Dermis microvascular lymphatic vessel endothelial cell (primary cell): Measurements from ENCODE around the gene TRERF1. TPM values are rescaled to one million over a fixed set of nuclear protein-coding genes. Genes with fewer than 3 reads are reported as not detected.
"Not testable (repeated sequence)": the region's sequence is repeated elsewhere in the genome, so short reads cannot be mapped to it uniquely, and the experiment has no call there.

ENCODE experiments used
- DNase-seq, 2 donors: peaks; one replicate each; pipeline versions ENCODE4 v3.0.0 to v3.0.0-alpha.2; 2010; ENCODE audit warnings: low read depth in 2 of 2
- total RNA-seq: library from RNA; depleted of rRNA; stranded (reverse); fragments of >200 nt; gene quantifications from 2 replicates; pipeline ENCODE4 v1.2.1, GENCODE V29; 2014

The TRERF1 gene
- total RNA-seq, 1 donor from 2014 or later = not detected

GRCh38 chr6:42225419-42225818 is 226.3 kb downstream of the TRERF1 start:
- DNase-seq = no peak

DNA sequence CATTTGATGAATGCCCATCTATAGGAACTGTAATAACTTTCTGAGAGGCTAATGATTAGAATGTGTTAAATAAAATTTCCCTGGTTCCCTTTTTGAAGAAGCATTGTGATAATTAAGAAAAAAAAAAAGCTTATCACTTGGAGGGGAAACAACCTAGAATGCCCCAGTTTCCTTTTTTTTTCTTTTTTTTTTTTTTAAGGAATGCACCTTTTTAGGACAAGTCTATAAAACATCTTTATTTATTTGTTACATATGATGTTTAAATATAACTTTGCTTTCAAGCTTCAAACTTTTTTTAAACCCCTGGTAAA is 226.7 kb downstream of the TRERF1 start:
- DNase-seq = no peak

DNA sequence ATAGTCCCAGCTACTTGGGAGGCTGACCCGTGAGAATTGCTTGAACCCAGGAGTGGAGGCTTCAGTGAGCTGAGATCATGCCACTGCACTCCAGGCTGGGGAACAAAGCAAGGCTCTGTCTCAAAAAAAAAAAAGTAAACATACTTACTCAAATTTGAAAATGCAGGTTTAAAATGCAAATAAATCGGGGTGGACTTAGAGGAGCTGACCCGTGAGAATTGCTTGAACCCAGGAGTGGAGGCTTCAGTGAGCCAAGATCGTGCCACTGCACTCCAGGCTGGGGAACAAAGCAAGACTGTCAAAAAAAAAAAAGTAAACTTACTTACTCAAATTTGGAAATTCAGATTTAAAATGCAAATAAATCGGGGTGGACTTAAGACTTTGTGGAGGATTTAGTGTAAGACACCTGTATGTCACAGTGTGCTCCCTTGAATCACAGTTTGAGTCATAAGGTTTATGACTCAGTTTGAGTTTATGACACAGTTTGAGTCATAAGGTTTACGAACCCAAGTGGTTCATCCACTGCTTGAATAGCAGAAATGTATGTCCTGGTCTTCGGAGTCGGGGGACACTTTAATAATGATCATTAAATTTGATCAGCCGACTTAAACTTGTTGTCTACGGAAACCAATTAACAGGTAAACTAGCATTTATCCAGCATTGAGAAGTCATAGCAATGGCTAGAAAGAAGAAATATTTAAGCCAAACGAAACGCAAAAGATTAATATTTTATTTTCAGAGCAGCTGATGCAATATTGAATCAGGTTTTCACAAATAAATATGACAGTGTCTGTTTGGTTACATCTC is 227.3 kb downstream of the TRERF1 start:
- peak in 1 of 2 donors; percentile 57 for DNase-seq

GRCh38 chr6:42222448-42222847 is 229.3 kb downstream of the TRERF1 start:
- DNase-seq = no peak

GRCh38 chr6:42221546-42221945 is 230.2 kb downstream of the TRERF1 start:
- DNase-seq = no peak

GRCh38 chr6:42220807-42221206 is 230.9 kb downstream of the TRERF1 start:
- DNase-seq = no peak

DNA sequence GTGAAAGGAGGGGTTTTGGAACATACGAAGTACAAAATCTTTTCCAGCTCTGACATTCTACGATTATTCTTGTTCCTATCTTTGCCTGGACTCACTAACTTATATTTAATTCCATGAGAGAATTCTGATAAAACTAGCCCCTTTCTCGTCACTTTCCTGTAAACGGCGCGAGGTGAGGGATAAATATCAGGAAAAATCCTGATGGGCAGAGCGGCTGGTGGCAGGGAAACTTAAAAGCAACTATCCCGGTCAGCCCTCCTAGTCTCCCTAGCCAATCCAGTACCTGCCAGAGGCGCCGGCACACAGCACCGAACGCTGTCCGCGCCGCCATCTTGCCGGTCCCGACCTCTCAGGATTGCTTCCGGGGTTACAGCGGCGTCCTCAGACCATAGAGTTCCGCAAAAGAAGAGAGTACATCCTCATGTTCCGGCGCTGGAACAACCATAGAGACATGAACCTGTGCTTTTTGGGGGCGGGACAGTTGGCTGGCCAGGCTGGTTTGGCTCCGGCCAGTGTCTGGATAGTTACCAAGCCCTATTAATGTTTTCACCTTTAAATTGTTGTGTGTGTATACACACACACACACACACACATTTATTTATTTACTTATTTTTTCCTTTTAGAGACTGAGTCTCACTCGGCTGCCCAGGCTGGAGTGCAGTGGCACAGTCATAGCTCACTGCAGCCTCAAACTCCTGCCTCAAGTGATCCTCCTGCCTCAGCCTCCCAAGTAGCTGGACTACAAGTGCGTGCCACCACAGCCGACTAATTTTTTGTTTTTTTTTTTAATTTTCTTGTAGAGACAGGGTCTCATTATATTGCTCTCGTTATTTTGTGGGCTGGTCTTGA is 234.0 kb downstream of the TRERF1 start, which contains the start of gene MRPS10:
TSS of gene MRPS10 (minus strand) at position 343 of the 849 bp plus-strand sequence. CDS start at position 331, 12 bp downstream.
- peak; percentile 92 to 96 for DNase-seq

GRCh38 chr6:42217157-42217518 is 234.6 kb downstream of the TRERF1 start:
- DNase-seq = no peak

DNA sequence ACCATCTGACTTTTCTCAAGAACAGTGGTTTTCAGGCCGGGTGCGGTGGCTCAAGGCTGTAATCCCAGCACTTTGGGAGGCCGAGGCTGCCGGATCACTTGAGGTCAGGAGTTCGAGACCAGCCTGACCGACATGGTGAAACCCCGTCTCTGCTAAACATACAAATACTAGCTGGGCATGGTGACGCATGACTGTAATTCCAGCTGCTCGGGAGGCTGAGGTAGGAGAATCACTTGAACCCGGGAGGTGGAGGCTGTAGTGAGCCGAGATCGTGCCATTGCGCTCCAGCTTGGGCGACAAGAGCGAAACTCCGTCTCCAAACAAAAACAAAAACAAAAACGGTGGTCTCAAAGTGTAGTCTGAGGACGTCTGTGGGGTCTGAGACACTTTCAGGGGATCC is 235.2 kb downstream of the TRERF1 start:
- not testable (repeated sequence) for DNase-seq

DNA sequence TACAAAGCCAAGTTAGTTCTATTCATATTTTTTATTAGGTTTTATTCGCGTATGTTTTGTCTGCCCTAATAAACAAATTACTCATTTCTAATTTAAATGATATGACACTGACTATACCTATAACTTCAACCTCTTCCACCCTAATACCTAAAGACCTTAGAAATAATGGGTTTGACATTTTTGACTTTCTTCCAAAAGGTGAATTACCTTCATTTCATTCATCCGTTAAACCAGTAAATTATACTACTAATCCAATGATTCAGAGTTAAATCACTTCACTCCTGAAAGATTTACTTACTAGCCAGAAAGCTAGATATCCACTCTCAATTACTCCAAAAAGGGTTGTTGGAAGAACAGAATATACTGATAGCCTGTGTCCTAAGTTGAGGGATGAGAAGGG is 239.3 kb downstream of the TRERF1 start:
- no peak for DNase-seq

GRCh38 chr6:42211726-42212125 is 240.0 kb downstream of the TRERF1 start:
- no peak for DNase-seq

GRCh38 chr6:42210551-42210950 is 241.2 kb downstream of the TRERF1 start:
- DNase-seq = peak; percentile 95 to 96

DNA sequence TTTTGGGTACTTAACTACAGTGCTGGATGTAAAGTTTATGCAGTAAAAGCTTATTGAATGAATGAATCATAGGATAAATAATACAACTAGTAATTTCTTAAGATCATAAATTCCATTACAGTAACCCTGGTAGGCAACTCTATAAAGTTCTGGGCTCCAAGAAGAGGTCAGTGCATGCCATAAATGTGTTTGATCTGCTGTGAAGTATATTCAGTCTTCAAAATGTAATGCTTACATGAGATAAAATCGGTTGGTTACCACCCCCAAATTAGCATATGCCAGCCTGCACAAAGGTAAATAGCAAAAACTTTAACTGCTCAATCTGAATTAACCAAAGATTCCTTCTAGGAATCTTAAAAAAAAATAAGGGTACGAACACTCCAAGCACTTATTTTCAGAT is 244.2 kb downstream of the TRERF1 start:
- not testable (repeated sequence) for DNase-seq

GRCh38 chr6:42204768-42205282 is 246.9 kb downstream of the TRERF1 start:
- no peak for DNase-seq

DNA sequence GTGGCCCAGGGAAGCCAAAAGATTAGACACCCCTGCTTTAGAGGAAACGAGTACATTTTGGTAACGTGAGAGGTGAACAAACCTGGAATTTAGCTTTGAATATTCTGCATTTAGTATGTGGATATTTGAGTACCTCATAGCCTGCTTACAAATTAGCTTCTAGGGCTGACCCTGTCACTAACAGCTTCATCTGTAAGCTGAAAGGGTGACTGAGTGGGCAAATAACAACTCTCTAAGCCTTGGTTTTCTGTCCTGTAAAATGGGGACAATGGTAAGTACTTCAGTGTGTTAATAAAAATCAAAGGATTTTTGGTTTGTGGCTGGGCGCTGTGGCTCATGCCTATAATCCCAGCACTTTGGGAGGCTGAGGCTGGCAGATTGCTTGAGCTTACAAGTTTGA is 248.5 kb downstream of the TRERF1 start:
- no peak for DNase-seq

DNA sequence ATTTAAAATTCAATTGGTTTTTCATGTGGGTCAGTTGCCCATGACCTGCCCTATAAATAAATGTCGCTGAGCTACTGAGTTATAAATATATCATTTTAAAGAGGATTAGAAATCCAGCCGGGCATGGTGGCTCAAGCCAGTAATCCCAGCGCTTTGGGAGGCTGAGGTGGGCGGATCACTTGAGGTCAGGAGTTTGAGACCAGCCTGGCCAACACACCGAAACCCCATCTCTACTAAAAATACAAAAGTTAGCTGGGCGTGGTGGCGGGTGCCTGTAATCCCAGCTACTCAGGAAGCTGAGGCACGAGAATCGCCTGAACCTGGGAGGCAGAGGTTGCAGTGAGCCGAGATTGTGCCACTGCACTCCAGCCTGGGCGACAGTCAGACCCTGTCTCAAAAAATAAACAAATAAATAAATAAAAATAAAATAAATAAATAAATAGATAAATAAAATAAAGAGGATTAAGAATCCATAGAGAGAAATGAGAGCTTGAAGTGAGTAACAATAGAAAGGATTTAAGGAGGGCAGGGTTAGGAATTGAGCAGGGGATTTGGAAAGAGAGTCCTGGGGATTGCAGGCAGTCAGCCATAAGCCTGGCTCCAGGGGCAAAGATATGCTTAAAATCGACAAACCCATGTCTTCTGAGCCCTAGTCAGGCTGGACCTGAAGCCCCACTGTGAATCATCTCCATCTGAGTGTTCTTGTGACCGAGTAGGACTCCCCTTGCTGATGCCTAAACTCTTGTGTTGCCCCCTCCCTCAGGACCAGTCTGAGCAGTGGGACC is 249.4 kb downstream of the TRERF1 start:
- not testable (repeated sequence) for DNase-seq

DNA sequence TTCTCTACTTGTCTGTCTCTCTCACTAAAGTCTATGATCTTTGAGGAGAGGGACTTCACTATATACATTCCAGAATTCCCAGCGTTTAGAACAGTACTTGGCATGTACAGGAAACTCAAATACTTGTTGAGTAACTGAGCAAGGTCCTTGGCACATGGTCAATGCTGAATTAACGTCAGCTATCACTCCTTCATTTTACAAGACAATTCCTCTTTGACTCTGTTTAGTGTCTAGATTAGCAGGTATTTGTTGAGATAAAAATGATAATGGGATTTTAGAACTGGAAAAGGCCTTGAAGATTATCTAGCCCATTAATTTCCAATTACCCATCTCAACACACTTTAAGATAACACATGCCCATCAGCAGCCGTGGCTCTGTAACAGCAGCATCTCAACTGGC is 250.3 kb downstream of the TRERF1 start:
- no peak for DNase-seq

DNA sequence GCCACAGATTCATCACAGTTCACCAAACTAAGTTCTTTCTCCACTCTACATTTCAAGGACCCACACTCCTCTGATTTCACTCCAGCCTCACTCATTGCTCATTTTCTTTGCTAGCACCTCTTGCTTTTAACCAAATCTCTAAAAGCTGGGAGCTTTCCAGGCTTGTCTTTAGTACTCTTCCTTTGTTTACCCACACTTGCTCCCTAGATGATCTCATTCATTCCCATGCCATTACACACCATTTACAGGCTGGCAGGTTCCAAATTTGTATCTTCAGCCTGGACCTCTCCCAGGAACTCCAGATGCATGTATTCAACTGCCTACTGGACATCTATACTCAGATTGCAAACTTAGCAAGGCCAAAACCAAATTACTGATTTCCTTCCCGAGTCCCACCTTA is 251.7 kb downstream of the TRERF1 start:
- peak in 1 of 2 donors; percentile 64 for DNase-seq

GRCh38 chr6:42199106-42199981 is 252.4 kb downstream of the TRERF1 start:
- peak in 1 of 2 donors; percentile 22 for DNase-seq

DNA sequence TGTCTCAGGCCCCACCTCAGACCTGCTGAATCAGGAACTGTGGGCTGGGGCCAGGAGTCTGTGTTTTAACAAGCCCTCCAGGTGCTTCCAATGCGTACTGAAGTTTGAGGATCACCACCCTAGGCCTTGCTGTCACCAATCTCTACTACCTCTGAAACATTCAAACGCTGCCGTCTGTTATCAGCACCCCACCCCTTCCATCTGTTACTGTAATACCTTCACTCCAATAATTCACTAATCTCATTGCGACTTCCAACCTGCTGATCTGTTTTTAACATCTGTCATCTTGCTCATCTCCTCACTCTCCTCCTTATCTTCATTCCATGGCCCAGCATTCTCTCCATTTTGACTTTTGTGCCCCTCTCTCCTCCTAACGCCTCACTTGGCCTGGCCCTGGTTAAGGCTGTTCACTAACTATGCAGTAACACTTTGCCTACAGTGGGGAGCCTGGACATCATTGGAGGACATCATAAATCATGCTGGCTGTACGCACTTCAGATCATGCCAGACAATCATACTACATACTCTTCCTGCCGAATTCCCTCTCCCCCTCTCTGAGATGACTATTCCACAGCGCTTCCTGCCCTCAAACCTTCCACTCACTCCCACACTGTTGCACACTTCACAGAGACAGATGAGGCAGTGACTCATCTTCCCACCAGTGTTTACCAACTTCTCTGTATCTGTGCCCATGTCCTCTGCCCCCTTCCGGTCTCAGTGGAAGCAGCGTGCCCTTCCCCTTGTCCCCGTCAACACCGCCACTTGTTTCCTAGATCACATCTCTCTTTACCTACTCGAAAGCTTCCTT is 254.0 kb downstream of the TRERF1 start:
- peak; percentile 78 to 95 for DNase-seq
